ENCODE data around the gene ZGPAT. TPM values are rescaled to one million over a fixed set of nuclear protein-coding genes. Genes with fewer than 3 reads are reported as not detected.

ZGPAT gene
- total and polyA plus RNA-seq, 2 of the 13 experiments (the other 11 are each of a cell fraction or from before 2014, with no cell fraction given), result 23.0 to 41.9 TPM

DNA sequence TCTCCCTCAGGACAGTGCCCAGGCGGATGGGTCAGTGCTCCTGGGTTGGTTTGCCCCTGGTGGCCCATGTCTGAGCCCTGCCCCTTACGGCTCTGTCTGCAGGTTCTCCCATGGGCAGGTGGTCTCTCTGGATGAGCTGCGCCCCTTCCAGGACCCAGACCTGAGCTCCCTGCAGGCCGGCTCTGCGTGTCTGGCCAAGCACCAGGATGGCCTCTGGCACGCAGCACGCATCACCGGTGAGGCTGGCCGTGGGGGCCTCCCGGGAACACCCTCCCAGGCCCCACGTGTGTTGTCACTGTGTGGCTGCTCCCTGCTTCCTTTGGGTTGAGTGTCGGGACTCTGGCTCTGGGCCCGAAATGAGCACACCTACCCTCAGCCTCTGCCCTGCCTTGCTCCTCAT, 25.3 kb downstream of the ZGPAT start (continued):
- no peak for TF ChIP-seq PRPF4 (IDR thresholded peaks at IDR 0.05; ENCODE audit: low read depth, low read length, poor library complexity, severe bottlenecking)
- TF ChIP-seq ATF7-NPFF (CRISPR knock-in tag; IDR thresholded peaks at IDR 0.05; ENCODE audit: low read depth), result 0 out of 2 replicates have a peak, but pooled peaks have one; percentile 3
- TF ChIP-seq NR1H2 (CRISPR knock-in tag; IDR thresholded peaks at IDR 0.05; ENCODE audit: borderline replicate concordance, low read depth), result no peak
- TF ChIP-seq, protein P1, sequence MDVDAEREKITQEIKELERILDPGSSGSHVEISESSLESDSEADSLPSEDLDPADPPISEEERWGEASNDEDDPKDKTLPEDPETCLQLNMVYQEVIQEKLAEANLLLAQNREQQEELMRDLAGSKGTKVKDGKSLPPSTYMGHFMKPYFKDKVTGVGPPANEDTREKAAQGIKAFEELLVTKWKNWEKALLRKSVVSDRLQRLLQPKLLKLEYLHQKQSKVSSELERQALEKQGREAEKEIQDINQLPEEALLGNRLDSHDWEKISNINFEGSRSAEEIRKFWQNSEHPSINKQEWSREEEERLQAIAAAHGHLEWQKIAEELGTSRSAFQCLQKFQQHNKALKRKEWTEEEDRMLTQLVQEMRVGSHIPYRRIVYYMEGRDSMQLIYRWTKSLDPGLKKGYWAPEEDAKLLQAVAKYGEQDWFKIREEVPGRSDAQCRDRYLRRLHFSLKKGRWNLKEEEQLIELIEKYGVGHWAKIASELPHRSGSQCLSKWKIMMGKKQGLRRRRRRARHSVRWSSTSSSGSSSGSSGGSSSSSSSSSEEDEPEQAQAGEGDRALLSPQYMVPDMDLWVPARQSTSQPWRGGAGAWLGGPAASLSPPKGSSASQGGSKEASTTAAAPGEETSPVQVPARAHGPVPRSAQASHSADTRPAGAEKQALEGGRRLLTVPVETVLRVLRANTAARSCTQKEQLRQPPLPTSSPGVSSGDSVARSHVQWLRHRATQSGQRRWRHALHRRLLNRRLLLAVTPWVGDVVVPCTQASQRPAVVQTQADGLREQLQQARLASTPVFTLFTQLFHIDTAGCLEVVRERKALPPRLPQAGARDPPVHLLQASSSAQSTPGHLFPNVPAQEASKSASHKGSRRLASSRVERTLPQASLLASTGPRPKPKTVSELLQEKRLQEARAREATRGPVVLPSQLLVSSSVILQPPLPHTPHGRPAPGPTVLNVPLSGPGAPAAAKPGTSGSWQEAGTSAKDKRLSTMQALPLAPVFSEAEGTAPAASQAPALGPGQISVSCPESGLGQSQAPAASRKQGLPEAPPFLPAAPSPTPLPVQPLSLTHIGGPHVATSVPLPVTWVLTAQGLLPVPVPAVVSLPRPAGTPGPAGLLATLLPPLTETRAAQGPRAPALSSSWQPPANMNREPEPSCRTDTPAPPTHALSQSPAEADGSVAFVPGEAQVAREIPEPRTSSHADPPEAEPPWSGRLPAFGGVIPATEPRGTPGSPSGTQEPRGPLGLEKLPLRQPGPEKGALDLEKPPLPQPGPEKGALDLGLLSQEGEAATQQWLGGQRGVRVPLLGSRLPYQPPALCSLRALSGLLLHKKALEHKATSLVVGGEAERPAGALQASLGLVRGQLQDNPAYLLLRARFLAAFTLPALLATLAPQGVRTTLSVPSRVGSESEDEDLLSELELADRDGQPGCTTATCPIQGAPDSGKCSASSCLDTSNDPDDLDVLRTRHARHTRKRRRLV (CRISPR knock-in tag; IDR thresholded peaks at IDR 0.05), result no peak
- TF ChIP-seq, protein P2, sequence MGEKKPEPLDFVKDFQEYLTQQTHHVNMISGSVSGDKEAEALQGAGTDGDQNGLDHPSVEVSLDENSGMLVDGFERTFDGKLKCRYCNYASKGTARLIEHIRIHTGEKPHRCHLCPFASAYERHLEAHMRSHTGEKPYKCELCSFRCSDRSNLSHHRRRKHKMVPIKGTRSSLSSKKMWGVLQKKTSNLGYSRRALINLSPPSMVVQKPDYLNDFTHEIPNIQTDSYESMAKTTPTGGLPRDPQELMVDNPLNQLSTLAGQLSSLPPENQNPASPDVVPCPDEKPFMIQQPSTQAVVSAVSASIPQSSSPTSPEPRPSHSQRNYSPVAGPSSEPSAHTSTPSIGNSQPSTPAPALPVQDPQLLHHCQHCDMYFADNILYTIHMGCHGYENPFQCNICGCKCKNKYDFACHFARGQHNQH (CRISPR knock-in tag; IDR thresholded peaks at IDR 0.05), result no peak
- TF ChIP-seq ZNF672 (CRISPR knock-in tag; IDR thresholded peaks at IDR 0.05), result 0 out of 2 replicates have a peak, but pooled peaks have one; percentile 5
- TF ChIP-seq, protein P3, sequence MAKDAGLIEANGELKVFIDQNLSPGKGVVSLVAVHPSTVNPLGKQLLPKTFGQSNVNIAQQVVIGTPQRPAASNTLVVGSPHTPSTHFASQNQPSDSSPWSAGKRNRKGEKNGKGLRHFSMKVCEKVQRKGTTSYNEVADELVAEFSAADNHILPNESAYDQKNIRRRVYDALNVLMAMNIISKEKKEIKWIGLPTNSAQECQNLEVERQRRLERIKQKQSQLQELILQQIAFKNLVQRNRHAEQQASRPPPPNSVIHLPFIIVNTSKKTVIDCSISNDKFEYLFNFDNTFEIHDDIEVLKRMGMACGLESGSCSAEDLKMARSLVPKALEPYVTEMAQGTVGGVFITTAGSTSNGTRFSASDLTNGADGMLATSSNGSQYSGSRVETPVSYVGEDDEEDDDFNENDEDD (CRISPR knock-in tag; IDR thresholded peaks at IDR 0.05; ENCODE audit: borderline replicate concordance), result no peak
- no peak for TF ChIP-seq FIP1L1 (IDR thresholded peaks at IDR 0.05; ENCODE audit: borderline replicate concordance, insufficient read depth, low read depth, low read length)
- TF ChIP-seq XBP1 (CRISPR knock-in tag; IDR thresholded peaks at IDR 0.05), result no peak
- TF ChIP-seq, protein P4, sequence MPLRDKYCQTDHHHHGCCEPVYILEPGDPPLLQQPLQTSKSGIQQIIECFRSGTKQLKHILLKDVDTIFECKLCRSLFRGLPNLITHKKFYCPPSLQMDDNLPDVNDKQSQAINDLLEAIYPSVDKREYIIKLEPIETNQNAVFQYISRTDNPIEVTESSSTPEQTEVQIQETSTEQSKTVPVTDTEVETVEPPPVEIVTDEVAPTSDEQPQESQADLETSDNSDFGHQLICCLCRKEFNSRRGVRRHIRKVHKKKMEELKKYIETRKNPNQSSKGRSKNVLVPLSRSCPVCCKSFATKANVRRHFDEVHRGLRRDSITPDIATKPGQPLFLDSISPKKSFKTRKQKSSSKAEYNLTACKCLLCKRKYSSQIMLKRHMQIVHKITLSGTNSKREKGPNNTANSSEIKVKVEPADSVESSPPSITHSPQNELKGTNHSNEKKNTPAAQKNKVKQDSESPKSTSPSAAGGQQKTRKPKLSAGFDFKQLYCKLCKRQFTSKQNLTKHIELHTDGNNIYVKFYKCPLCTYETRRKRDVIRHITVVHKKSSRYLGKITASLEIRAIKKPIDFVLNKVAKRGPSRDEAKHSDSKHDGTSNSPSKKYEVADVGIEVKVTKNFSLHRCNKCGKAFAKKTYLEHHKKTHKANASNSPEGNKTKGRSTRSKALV (CRISPR knock-in tag; IDR thresholded peaks at IDR 0.05), result no peak
- TF ChIP-seq RBFOX2 (IDR thresholded peaks at IDR 0.05; ENCODE audit: low read depth, low read length), result peak; percentile 66
- TF ChIP-seq, protein P5, sequence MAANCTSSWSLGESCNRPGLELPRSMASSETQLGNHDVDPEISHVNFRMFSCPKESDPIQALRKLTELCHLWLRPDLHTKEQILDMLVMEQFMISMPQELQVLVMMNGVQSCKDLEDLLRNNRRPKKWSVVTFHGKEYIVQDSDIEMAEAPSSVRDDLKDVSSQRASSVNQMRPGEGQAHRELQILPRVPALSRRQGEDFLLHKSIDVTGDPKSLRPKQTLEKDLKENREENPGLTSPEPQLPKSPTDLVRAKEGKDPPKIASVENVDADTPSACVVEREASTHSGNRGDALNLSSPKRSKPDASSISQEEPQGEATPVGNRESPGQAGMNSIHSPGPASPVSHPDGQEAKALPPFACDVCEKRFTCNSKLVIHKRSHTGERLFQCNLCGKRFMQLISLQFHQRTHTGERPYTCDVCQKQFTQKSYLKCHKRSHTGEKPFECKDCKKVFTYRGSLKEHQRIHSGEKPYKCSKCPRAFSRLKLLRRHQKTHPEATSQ (CRISPR knock-in tag; IDR thresholded peaks at IDR 0.05; ENCODE audit: borderline replicate concordance), result no peak
- 0 out of 2 replicates have a peak, but pooled peaks have one; percentile 2 for TF ChIP-seq ZNF780A (CRISPR knock-in tag; IDR thresholded peaks at IDR 0.05)
- no peak for TF ChIP-seq ZNF335 (CRISPR knock-in tag; IDR thresholded peaks at IDR 0.05)
- TF ChIP-seq ZNF547 (CRISPR knock-in tag; IDR thresholded peaks at IDR 0.05), result no peak
- no peak for TF ChIP-seq ZNF317 (CRISPR knock-in tag; IDR thresholded peaks at IDR 0.05)
- no peak for TF ChIP-seq CHD2 (IDR thresholded peaks at IDR 0.05; ENCODE audit: low read depth, low read length)
- peak; percentile 96 for TF ChIP-seq AGO2 (optimal IDR thresholded peaks at IDR 0.05; ENCODE audit: low read depth, low read length)
- TF ChIP-seq GATAD2A (CRISPR knock-in tag; IDR thresholded peaks at IDR 0.05), result no peak
- no peak for TF ChIP-seq ZSCAN21 (CRISPR knock-in tag; IDR thresholded peaks at IDR 0.05; ENCODE audit: borderline replicate concordance)
- peak in 1 of 2 experiments; percentile 17; a peak in 1 of 4 replicates for TF ChIP-seq POLR2A (IDR thresholded peaks at IDR 0.05; ENCODE audit: insufficient read depth in 1 of 2, low read depth in 2 of 2, low read length in 2 of 2)
